ENCODE data around the gene SEC22C.

DNA sequence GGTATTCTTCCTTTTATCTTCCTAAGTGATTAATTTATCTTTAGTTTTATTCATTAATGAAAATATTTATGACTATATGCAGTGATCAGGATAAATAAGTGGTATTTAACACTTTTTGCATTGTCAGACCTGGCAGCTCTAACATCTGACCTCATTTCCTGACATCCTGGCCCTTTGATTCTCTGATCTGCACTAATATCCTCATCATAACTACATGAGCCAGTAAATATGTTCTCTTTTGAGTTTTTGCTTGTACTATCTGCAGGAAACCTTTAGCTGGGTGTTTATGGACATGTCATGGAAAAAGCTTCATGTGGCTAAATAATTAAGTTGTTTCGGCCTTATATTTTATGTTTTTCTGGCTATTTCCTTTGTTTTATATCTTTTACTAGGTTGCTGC is 29.2 kb upstream of the SEC22C start:
- TF ChIP-seq, protein P1, sequence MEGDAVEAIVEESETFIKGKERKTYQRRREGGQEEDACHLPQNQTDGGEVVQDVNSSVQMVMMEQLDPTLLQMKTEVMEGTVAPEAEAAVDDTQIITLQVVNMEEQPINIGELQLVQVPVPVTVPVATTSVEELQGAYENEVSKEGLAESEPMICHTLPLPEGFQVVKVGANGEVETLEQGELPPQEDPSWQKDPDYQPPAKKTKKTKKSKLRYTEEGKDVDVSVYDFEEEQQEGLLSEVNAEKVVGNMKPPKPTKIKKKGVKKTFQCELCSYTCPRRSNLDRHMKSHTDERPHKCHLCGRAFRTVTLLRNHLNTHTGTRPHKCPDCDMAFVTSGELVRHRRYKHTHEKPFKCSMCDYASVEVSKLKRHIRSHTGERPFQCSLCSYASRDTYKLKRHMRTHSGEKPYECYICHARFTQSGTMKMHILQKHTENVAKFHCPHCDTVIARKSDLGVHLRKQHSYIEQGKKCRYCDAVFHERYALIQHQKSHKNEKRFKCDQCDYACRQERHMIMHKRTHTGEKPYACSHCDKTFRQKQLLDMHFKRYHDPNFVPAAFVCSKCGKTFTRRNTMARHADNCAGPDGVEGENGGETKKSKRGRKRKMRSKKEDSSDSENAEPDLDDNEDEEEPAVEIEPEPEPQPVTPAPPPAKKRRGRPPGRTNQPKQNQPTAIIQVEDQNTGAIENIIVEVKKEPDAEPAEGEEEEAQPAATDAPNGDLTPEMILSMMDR (IDR thresholded peaks at IDR 0.05; ENCODE audit: low read depth, low read length) = no peak
- TF ChIP-seq EZH2phosphoT487 (IDR thresholded peaks at IDR 0.05; ENCODE audit: low read depth) = no peak
